GM12873 (cell line): ENCODE data around the gene CCDC149.

ENCODE experiments used
- TF ChIP-seq, protein P1 (sequence below): IDR thresholded peaks from 2 replicates; pipeline ENCODE4 v1.5.1; 2012; ENCODE audit warnings: low read depth, mild to moderate bottlenecking, moderate library complexity, low read length, control low read depth; ENCODE audit not compliant: insufficient read depth; ENCODE audit errors: missing control alignments

CCDC149 gene

GRCh38 chr4:24791043-24791442 lies 121.8 kb downstream of the CCDC149 start:
- TF ChIP-seq, protein P1, sequence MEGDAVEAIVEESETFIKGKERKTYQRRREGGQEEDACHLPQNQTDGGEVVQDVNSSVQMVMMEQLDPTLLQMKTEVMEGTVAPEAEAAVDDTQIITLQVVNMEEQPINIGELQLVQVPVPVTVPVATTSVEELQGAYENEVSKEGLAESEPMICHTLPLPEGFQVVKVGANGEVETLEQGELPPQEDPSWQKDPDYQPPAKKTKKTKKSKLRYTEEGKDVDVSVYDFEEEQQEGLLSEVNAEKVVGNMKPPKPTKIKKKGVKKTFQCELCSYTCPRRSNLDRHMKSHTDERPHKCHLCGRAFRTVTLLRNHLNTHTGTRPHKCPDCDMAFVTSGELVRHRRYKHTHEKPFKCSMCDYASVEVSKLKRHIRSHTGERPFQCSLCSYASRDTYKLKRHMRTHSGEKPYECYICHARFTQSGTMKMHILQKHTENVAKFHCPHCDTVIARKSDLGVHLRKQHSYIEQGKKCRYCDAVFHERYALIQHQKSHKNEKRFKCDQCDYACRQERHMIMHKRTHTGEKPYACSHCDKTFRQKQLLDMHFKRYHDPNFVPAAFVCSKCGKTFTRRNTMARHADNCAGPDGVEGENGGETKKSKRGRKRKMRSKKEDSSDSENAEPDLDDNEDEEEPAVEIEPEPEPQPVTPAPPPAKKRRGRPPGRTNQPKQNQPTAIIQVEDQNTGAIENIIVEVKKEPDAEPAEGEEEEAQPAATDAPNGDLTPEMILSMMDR = no peak

DNA sequence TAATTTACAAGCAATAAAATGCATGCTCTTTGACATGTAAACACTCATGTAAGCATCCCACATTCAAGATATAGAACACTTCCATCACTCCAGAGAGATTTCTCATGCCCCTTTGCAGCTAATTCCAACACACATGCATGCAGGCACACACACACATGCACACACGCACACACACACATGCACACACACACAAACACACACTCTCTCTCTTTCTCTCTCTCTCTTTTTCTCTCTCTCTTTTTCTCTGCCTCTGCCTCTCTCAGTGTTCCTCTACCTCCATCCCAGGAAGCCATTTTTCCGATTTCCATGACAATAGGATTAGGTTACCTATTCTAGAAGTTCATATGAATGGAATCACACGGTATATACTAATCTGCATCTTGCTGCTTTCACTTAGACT lies 129.3 kb downstream of the CCDC149 start:
- TF ChIP-seq, protein P1 = no peak

GRCh38 chr4:24781999-24782745 lies 130.7 kb downstream of the CCDC149 start:
- TF ChIP-seq, protein P1 = no peak

GRCh38 chr4:24780936-24781495 lies 131.8 kb downstream of the CCDC149 start:
- TF ChIP-seq, protein P1 = no peak

- TF ChIP-seq, protein P1 = no peak
Measured at GRCh38 chr4:24778464-24779225, 134.2 kb downstream of the CCDC149 start.

GRCh38 chr4:24777536-24778463 lies 135.0 kb downstream of the CCDC149 start:
- TF ChIP-seq, protein P1 = no peak
